22Rv1 (cell line): ENCODE results near the gene SUPT4H1.

ENCODE experiments used
- H3K27ac ChIP-seq: fragments of 450-650 bp; 2 replicates; pipeline ENCODE4 v1.5.1; 2017
- CTCF ChIP-seq: fragments of 450-650 bp; IDR thresholded peaks from 2 replicates; pipeline ENCODE4 v1.5.1; 2017; ENCODE audit warnings: mild to moderate bottlenecking
- ZFX ChIP-seq: fragments of 450-650 bp; IDR thresholded peaks from 2 replicates; pipeline ENCODE4 v1.6.1; 2017; ENCODE audit warnings: antibody characterized with exemption, borderline replicate concordance

The SUPT4H1 gene

GRCh38 chr17:58385359-58385899, 33.4 kb upstream of the SUPT4H1 start:
- TF ChIP-seq ZFX (no peak), CTCF (no peak)
- peak overlapping the region; percentile 99 for H3K27ac ChIP-seq

- peak overlapping the region; percentile 99 for H3K27ac ChIP-seq
- no peak for TF ChIP-seq ZFX
- no peak for TF ChIP-seq CTCF
Measured at GRCh38 chr17:58384897-58385296, 32.9 kb upstream of the SUPT4H1 start.

- TF ChIP-seq ZFX: no peak
- TF ChIP-seq CTCF: no peak
- peak overlapping the region; percentile 99 for H3K27ac ChIP-seq
Measured at GRCh38 chr17:58383892-58384462, 32.0 kb upstream of the SUPT4H1 start.

- TF ChIP-seq CTCF: no peak
- TF ChIP-seq ZFX: no peak
Measured at GRCh38 chr17:58382872-58383242, 30.9 kb upstream of the SUPT4H1 start.

GRCh38 chr17:58382108-58382871, 30.3 kb upstream of the SUPT4H1 start:
- peak overlapping the region; percentile 99 for H3K27ac ChIP-seq
- TF ChIP-seq ZFX (no peak), CTCF (no peak)

More at GRCh38 chr17:58382872-58383242, 30.9 kb upstream of the SUPT4H1 start:
- H3K27ac ChIP-seq: peak overlapping the region; percentile 99

GRCh38 chr17:58381124-58382035, 29.4 kb upstream of the SUPT4H1 start:
- peak overlapping the region; percentile 99 for H3K27ac ChIP-seq
- TF ChIP-seq CTCF (no peak), ZFX (no peak)
